K562 (cell line): ENCODE data around the gene MMP24. TPM values are rescaled to one million over a fixed set of nuclear protein-coding genes. Genes with fewer than 3 reads are reported as not detected.

Experiments used
- ETV5 ChIP-seq: sonication (generic); formaldehyde crosslinking; IDR thresholded peaks from 2 replicates; pipeline ENCODE4 v1.4.0; 2020; ENCODE audit warnings: low read depth, mild to moderate bottlenecking, missing genetic modification reagents
- MBD2 ChIP-seq: sonication (generic); IDR thresholded peaks from 2 replicates; pipeline ENCODE4 v1.6.1; 2016; ENCODE audit warnings: low read depth, borderline replicate concordance
- PHB ChIP-seq: fragments of 250-450 bp; sonication (Bioruptor Pico); IDR thresholded peaks from 2 replicates; pipeline ENCODE4 v1.5.0; 2021
- PML ChIP-seq: IDR thresholded peaks from 2 replicates; pipeline ENCODE4 v1.6.1; 2012; ENCODE audit warnings: low read length, inconsistent platforms
- POLR2A ChIP-seq: fragments of 450-650 bp; conservative IDR thresholded peaks from 2 replicates; pipeline ENCODE4 v1.6.1; 2016
- TFAM ChIP-seq: fragments of 250-450 bp; sonication (Bioruptor Pico); conservative IDR thresholded peaks from 2 replicates; pipeline ENCODE4 v1.5.0; 2021; ENCODE audit warnings: mild to moderate bottlenecking, moderate library complexity
- ZFP36 ChIP-seq: fragments of 150-350 bp; IDR thresholded peaks from 2 replicates; pipeline ENCODE4 v1.6.1; 2018; ENCODE audit warnings: low read length, low read depth; ENCODE audit not compliant: partially characterized antibody
- ZNF3 ChIP-seq: fragments of 250-450 bp; sonication (Bioruptor Pico); IDR thresholded peaks from 2 replicates; pipeline ENCODE4 v1.5.0; 2021; ENCODE audit warnings: mild to moderate bottlenecking, moderate library complexity
- ZZZ3 ChIP-seq: fragments of 450-650 bp; IDR thresholded peaks from 2 replicates; pipeline ENCODE4 v1.6.1; 2016; ENCODE audit warnings: antibody characterized with exemption, mild to moderate bottlenecking, moderate library complexity
- polyA plus RNA-seq, 8 experiments: library from polyadenylated mRNA; depleted of rRNA in 4 of 8; stranded (reverse) in 5 of 8; unstranded in 3 of 8; fragments of >200 nt; fragmentation: Nextera tagmentation in 2 of 8; fragmentation: Illumina TruSeq in 1 of 8; extraction: Ambion mirVana in 2 of 8; extraction: Trizol in 1 of 8; gene quantifications; 2 replicates each; pipeline versions ENCODE4 v1.2.1 to v1.2.3, GENCODE V29; 2011 to 2014; ENCODE audit warnings: inconsistent platforms in 1 of 8, missing spikeins in 1 of 8
- total RNA-seq, 7 experiments: library from RNA; depleted of rRNA in 6 of 7; stranded (reverse); fragments of >200 nt in 6 of 7; fragmentation: Illumina TruSeq in 2 of 7; extraction: Trizol in 2 of 7; gene quantifications; 2 replicates each; pipeline versions ENCODE4 v1.2.1 to v1.2.3, GENCODE V29; 2011 to 2021; ENCODE audit warnings: low replicate concordance in 1 of 7
- TF ChIP-seq, protein P1 (sequence below): fragments of 450-650 bp; IDR thresholded peaks from 2 replicates; pipeline ENCODE4 v1.6.1; 2016; ENCODE audit warnings: mild to moderate bottlenecking
- TF ChIP-seq, protein P2 (sequence below), 2 experiments: fragments of 450-650 bp; IDR thresholded peaks; 2 replicates each; pipeline ENCODE4 v1.6.1; 2016; ENCODE audit warnings: mild to moderate bottlenecking in 2 of 2, borderline replicate concordance in 1 of 2, low read depth in 1 of 2, moderate library complexity in 1 of 2
- TF ChIP-seq, protein P3 (sequence below): sonication (generic); formaldehyde crosslinking; IDR thresholded peaks from 2 replicates; pipeline ENCODE4 v1.8.0; 2022; ENCODE audit warnings: mild to moderate bottlenecking, missing genetic modification reagents
- TF ChIP-seq, protein P4 (sequence below): sonication (generic); formaldehyde crosslinking; IDR thresholded peaks from 2 replicates; pipeline ENCODE4 v1.8.0; 2022; ENCODE audit warnings: mild to moderate bottlenecking, missing genetic modification reagents, borderline replicate concordance

Gene MMP24
- total and polyA plus RNA-seq, 9 of the 15 experiments (the other 6 are each of a cell fraction or from before 2014, with no cell fraction given), result 0.03 to 0.07 (median 0.03) TPM; not detected in 6

DNA sequence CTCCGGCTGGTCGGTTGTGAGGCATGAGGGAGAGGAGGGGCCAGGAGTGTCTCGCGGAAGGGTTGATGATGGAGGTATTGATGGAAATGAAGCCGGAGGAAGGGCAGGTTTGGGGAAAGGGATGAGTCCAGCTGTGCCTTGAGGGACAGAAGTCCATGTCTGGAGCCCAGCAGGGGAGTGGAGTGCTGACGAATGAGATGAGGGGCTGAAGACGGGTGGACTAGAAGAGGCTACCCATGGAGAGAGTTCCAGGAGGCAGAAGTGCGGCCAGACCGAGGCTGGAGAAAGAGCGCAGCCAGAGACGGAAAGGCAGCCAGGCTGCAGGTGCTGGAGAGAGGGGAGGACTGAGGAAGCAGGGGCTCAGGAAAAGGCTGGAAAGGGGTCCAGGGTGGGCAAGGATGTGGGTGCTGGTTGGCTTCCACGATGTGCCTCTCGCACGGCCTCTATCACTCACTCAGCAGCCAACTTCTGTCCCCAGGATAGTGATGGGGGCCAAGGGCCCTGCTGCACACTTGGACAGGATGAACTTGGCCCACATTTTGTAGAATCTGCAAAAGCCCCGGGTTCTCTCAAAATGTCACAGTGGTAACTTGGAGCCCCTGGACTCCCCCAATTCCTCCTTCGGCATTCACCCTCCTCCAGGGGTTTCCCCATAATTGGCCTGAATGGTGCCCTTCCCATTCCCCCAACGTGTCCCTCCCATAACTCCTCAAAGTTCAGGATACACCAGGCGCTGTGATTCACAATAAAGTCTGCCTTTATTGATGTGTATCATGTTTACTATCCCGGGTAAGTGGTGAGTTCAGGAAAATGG is 58.7 kb downstream of the MMP24 start (continued):
- TF ChIP-seq ZZZ3, result no peak
- TF ChIP-seq PHB (CRISPR knock-in tag), result no peak
- no peak for TF ChIP-seq ETV5 (CRISPR knock-in tag)
- no peak for TF ChIP-seq ZFP36
- no peak for TF ChIP-seq ZNF3 (CRISPR knock-in tag)
- no peak for TF ChIP-seq TFAM (CRISPR knock-in tag)
- TF ChIP-seq MBD2, result 0 out of 2 replicates have a peak, but pooled peaks have one; percentile 2
- TF ChIP-seq, protein P1, sequence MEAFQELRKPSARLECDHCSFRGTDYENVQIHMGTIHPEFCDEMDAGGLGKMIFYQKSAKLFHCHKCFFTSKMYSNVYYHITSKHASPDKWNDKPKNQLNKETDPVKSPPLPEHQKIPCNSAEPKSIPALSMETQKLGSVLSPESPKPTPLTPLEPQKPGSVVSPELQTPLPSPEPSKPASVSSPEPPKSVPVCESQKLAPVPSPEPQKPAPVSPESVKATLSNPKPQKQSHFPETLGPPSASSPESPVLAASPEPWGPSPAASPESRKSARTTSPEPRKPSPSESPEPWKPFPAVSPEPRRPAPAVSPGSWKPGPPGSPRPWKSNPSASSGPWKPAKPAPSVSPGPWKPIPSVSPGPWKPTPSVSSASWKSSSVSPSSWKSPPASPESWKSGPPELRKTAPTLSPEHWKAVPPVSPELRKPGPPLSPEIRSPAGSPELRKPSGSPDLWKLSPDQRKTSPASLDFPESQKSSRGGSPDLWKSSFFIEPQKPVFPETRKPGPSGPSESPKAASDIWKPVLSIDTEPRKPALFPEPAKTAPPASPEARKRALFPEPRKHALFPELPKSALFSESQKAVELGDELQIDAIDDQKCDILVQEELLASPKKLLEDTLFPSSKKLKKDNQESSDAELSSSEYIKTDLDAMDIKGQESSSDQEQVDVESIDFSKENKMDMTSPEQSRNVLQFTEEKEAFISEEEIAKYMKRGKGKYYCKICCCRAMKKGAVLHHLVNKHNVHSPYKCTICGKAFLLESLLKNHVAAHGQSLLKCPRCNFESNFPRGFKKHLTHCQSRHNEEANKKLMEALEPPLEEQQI, result no peak
- TF ChIP-seq, protein P2, sequence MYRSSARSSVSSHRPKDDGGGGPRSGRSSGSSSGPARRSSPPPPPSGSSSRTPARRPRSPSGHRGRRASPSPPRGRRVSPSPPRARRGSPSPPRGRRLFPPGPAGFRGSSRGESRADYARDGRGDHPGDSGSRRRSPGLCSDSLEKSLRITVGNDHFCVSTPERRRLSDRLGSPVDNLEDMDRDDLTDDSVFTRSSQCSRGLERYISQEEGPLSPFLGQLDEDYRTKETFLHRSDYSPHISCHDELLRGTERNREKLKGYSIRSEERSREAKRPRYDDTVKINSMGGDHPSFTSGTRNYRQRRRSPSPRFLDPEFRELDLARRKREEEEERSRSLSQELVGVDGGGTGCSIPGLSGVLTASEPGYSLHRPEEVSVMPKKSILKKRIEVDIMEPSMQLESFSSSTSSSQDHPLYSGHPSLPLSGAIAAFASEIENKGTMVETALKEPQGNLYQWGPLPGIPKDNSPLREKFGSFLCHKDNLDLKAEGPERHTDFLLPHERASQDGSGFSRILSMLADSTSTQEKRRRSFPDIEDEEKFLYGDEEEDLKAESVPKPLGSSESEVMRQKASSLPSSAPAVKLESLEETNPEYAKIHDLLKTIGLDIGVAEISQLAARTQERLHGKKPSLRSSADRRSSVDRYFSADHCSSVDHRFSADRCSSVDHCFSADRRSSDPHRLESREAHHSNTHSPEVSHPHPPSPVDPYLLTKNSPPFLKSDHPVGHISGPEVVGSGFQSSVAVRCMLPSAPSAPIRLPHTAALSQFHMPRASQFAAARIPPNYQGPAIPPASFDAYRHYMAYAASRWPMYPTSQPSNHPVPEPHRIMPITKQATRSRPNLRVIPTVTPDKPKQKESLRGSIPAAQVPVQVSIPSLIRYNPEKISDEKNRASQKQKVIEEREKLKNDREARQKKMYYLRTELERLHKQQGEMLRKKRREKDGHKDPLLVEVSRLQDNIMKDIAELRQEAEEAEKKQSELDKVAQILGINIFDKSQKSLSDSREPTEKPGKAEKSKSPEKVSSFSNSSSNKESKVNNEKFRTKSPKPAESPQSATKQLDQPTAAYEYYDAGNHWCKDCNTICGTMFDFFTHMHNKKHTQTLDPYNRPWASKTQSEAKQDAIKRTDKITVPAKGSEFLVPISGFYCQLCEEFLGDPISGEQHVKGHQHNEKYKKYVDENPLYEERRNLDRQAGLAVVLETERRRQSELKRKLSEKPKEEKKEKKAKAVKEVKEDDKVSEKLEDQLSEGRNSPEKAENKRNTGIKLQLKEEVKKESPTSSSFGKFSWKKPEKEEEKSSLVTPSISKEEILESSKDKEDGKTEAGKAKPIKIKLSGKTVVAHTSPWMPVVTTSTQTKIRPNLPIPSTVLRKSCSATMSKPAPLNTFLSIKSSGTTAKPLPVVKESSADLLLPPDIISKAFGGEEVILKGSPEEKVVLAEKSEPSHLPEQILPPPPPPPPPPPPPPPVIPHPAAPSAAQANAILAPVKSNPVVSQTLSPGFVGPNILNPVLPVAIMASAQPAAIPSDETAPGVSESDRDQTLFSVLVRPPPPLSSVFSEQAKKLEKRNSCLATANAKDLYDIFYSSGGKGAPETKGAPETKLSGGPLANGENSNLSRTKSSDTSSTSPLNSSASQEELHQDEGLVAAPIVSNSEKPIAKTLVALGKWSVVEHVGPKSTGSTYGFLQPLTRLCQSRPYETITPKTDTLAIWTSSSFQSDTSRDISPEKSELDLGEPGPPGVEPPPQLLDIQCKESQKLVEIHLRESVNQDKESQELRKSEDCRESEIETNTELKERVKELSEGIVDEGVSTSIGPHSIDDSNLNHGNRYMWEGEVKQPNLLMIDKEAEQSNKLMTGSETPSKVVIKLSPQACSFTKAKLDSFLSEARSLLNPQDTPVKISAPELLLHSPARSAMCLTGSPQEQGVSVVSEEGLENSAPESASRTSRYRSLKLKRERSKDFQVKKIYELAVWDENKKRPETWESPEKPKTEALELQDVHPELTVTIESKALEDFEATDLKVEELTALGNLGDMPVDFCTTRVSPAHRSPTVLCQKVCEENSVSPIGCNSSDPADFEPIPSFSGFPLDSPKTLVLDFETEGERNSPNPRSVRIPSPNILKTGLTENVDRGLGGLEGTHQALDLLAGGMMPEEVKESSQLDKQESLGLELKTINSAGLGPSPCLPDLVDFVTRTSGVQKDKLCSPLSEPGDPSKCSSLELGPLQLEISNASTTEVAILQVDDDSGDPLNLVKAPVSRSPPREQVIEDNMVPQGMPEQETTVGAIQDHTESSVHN (IDR thresholded peaks at IDR 0.05; ENCODE audit: borderline replicate concordance in 1 of 2, low read depth in 1 of 2), result no peak
- TF ChIP-seq, protein P3, sequence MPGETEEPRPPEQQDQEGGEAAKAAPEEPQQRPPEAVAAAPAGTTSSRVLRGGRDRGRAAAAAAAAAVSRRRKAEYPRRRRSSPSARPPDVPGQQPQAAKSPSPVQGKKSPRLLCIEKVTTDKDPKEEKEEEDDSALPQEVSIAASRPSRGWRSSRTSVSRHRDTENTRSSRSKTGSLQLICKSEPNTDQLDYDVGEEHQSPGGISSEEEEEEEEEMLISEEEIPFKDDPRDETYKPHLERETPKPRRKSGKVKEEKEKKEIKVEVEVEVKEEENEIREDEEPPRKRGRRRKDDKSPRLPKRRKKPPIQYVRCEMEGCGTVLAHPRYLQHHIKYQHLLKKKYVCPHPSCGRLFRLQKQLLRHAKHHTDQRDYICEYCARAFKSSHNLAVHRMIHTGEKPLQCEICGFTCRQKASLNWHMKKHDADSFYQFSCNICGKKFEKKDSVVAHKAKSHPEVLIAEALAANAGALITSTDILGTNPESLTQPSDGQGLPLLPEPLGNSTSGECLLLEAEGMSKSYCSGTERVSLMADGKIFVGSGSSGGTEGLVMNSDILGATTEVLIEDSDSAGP (CRISPR knock-in tag), result no peak
- TF ChIP-seq, protein P4, sequence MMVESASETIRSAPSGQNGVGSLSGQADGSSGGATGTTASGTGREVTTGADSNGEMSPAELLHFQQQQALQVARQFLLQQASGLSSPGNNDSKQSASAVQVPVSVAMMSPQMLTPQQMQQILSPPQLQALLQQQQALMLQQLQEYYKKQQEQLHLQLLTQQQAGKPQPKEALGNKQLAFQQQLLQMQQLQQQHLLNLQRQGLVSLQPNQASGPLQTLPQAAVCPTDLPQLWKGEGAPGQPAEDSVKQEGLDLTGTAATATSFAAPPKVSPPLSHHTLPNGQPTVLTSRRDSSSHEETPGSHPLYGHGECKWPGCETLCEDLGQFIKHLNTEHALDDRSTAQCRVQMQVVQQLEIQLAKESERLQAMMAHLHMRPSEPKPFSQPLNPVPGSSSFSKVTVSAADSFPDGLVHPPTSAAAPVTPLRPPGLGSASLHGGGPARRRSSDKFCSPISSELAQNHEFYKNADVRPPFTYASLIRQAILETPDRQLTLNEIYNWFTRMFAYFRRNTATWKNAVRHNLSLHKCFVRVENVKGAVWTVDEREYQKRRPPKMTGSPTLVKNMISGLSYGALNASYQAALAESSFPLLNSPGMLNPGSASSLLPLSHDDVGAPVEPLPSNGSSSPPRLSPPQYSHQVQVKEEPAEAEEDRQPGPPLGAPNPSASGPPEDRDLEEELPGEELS (CRISPR knock-in tag), result no peak
- no peak for TF ChIP-seq POLR2A
- TF ChIP-seq PML, result no peak
